IPS DF 6.9 (cell line): ENCODE measurements around the gene ANXA1.

Experiments
- DNase-seq: peaks from one replicate; pipeline ENCODE4 v3.0.0-alpha.2; 2013; ENCODE audit warnings: low read depth, low spot score
- H3K27ac ChIP-seq: one replicate; pipeline ENCODE4 v1.5.1; 2013; ENCODE audit warnings: low read length, control low read depth
- H3K27me3 ChIP-seq: 2 replicates; pipeline ENCODE4 v1.6.1; 2013; ENCODE audit warnings: mild to moderate bottlenecking, low read length; ENCODE audit not compliant: control insufficient read depth, insufficient read depth
- H3K36me3 ChIP-seq: 2 replicates; pipeline ENCODE4 v1.6.1; 2013; ENCODE audit warnings: low read length; ENCODE audit not compliant: control insufficient read depth, insufficient read depth
- H3K4me1 ChIP-seq: 2 replicates; pipeline ENCODE4 v1.6.1; 2013; ENCODE audit warnings: low read length; ENCODE audit not compliant: control insufficient read depth, insufficient read depth
- H3K4me3 ChIP-seq: 2 replicates; pipeline ENCODE4 v1.5.1; 2013; ENCODE audit warnings: mild to moderate bottlenecking, low read length
- H3K9me3 ChIP-seq: 2 replicates; pipeline ENCODE4 v1.6.1; 2013; ENCODE audit warnings: low read length, inconsistent platforms; ENCODE audit not compliant: control insufficient read depth, insufficient read depth
- WGBS: extraction: QIAGEN DNeasy Blood & Tissue Kit; methylation state at CpG from one replicate; pipeline ENCODE4 v1.1.7; 2013; ENCODE audit warnings: mixed read lengths, missing lambda C conversion rate; ENCODE audit not compliant: insufficient read length, insufficient coverage; 5-methylcytosine and 5-hydroxymethylcytosine counted together

ANXA1 gene

DNA sequence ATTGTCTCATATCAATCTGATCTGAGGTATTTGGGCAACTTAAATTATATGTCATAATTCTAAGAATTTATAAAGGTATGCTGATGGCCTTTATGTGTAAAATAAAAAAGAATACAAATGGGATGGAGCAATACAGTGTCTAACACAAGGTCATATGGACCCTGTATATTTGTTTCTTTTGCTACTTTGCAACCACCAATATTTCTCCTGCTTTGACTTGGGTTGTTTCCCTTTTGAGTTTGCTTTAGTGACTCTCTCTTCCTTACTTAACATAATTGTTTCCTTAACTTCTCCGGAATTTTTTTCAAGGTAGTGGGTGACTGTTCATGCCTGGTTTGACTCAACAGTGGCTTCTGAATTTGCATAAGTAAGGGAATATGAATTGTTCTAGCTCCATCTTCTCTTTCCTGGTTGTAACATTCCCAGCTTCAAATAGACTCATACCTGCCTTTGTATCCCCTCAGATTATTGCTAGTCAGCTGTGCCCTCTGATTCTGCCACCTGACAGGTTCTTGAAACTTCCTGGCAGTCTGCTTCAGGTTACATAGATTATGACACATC, 30.2 kb upstream of the ANXA1 start:
- no peaks in the 10 kb centered on the region for H3K27me3 ChIP-seq
- WGBS, result no CpG with 5 or more reads among the region's 1 CpG
- no peak overlapping the region for H3K4me3 ChIP-seq
- no peak overlapping the region for H3K27ac ChIP-seq
- H3K36me3 ChIP-seq, result no peaks in the 10 kb centered on the region
- H3K9me3 ChIP-seq, result no peaks in the 10 kb centered on the region
- DNase-seq, result no peak
- no peaks in the 10 kb centered on the region for H3K4me1 ChIP-seq

DNA sequence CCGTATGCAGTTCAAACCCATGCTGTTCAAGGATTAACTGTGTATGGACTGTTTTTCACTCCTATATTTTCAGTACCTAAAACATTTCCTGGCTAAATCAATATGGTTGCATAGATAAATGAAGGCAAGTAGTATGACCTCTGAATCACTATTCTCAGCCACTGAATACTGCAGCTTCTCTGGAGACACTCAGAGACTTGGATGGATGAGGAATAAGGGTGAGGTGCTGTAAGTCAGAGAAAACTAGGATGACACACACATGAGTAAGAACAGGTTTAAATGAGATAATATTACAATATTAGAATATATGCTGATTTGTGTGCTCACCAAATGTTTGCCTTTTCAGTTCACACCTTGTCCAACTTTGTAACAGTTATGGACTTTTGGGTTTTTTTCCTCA, 26.0 kb upstream of the ANXA1 start:
- Histone ChIP-seq H3K27ac (no peak overlapping the region), H3K9me3 (no peaks in the 10 kb centered on the region), H3K36me3 (no peaks in the 10 kb centered on the region), H3K4me1 (no peaks in the 10 kb centered on the region), H3K27me3 (no peaks in the 10 kb centered on the region), H3K4me3 (no peak overlapping the region)
- no CpG with 5 or more reads among the region's 1 CpG for WGBS
- no peak for DNase-seq

DNA sequence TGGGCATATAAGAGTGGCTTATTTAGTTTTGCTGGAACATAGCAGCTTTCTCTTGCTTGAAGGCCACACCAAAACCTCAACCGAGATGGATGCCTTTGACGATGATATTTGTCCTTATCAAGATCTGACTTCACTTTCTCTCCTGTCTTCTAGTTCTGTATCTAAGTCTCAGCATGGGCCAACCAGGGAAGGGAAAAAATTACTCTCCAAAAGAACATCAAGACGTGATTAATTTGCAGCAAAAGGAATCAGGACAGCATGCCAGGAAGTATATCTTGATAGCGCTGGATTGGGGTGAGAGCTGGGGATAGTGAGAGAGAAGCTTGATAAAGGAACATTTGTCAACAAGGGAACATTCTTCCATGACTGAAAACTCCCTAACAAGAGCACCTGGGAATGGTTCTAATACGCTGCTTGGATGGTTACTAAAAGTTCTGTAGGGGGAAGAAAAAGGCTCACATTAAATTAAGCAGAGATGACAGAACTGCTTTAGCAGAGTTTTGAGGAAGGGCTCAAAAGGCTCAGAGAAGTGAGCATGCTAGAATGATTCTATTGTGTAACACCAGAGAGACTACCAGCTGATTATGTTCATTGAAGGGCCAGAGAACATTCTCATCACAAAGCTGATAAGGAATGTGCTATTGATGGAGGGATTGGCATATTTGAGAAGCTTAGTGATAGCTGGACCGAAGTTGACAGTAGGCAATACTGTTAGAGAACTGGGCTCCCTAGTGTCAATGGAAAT, 21.6 kb upstream of the ANXA1 start:
- no peaks in the 10 kb centered on the region for H3K9me3 ChIP-seq
- WGBS, result no CpG with 5 or more reads among the region's 6 CpGs
- H3K27ac ChIP-seq, result no peak overlapping the region

DNA sequence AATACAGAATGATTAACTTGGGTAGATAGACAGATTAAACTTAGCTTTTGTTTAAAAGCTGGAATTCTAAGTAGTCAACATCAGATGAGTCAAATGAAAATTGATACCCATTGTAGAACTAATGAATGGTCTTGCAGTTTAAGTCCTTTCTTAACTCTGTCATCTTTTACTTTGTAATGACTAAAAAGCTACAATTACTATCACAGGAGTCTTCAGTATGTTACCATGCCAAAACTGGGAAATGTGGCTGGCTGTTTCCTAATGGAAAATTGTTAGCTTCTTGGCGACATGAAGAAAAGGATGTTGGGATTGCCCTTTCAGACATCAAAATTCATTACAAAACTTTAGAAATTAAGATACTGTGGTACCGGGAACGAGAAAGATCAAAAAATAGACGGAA, 20.2 kb upstream of the ANXA1 start:
- no peaks in the 10 kb centered on the region for H3K27me3 ChIP-seq
- H3K4me3 ChIP-seq, result no peak overlapping the region
- no peaks in the 10 kb centered on the region for H3K4me1 ChIP-seq
- WGBS, result no CpG with 5 or more reads among the region's 4 CpGs
- no peaks in the 10 kb centered on the region for H3K9me3 ChIP-seq
- no peaks in the 10 kb centered on the region for H3K36me3 ChIP-seq
- no peak for DNase-seq
- no peak overlapping the region for H3K27ac ChIP-seq

More for the DNA sequence above, 21.6 kb upstream of the ANXA1 start:
- no peak overlapping the region for H3K4me3 ChIP-seq
- H3K4me1 ChIP-seq, result no peaks in the 10 kb centered on the region
- no peak for DNase-seq
- H3K27me3 ChIP-seq, result no peaks in the 10 kb centered on the region
- H3K36me3 ChIP-seq, result no peaks in the 10 kb centered on the region

DNA sequence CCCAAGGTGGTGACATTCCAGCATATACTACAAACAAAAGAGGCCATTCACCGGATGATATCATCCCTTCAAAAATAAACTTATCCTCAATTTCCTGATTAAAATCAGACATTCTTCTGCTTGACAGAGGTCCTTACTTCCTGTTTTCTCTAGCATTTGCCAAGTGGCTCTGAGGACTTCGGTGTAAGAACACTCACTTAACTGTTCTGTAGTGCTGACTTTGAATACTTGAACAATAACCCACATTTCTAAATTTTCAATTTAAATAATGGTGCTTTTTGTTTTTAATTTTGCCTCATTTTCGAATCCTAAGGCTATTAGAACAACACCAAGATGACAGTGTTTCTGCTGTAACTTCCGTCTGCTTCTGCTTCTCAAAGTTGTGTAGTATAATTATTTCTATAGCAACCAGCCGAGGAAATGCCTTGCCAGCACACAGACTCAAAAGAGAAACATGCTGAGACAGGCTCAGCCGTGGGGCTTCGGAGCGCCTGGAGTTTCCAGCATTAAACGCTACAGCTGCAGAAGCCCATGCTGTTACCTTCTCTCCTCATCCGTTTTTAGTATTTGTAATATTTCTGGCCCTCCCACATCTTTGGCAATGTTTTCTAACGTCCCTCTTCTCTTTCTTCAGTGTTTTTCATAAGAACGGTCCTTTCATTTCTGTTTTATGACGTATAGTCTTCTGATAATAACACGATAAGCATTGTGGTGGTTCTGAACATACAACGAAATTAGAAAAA, 19.5 kb upstream of the ANXA1 start:
- H3K9me3 ChIP-seq, result no peaks in the 10 kb centered on the region
- no peak overlapping the region for H3K27ac ChIP-seq
- no CpG with 5 or more reads among the region's 15 CpGs for WGBS
- DNase-seq, result no peak
- H3K4me1 ChIP-seq, result no peaks in the 10 kb centered on the region
- H3K36me3 ChIP-seq, result no peaks in the 10 kb centered on the region
- no peak overlapping the region for H3K4me3 ChIP-seq
- no peaks in the 10 kb centered on the region for H3K27me3 ChIP-seq

DNA sequence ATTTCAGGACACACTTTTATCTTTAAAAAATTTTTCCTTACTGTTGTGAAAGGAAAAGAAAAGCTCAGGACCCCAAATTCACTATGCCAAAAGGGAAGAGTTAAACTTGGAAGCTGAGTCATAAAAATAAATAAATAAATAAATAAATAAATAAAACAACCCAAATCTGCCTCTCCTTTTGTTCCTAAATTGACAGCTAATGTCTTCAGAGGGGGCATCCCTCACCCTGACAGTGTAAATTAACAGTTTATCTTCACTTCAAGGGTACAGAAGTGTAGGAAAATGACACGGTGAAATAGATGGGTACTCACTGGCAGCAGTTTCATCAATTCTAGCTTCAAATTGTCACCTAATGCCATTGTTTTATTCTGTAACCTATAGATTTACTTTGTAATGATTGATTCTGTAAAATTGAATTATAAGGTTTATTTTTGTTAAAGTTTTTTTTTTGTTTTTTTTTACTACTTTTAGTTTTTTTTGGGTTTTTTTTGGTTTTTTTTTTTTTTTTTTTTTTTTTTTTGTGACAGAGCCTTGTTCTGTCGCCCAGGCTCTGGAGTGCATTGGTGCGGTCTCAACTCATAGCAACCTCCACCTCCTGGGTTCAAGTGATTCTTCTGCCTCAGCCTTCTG, 18.5 kb upstream of the ANXA1 start:
- no peaks in the 10 kb centered on the region for H3K4me1 ChIP-seq
- no peaks in the 10 kb centered on the region for H3K36me3 ChIP-seq
- H3K27me3 ChIP-seq, result no peaks in the 10 kb centered on the region
- no CpG with 5 or more reads among the region's 3 CpGs for WGBS
- H3K9me3 ChIP-seq, result no peaks in the 10 kb centered on the region
- no peak for DNase-seq
- no peak overlapping the region for H3K27ac ChIP-seq
- no peak overlapping the region for H3K4me3 ChIP-seq

DNA sequence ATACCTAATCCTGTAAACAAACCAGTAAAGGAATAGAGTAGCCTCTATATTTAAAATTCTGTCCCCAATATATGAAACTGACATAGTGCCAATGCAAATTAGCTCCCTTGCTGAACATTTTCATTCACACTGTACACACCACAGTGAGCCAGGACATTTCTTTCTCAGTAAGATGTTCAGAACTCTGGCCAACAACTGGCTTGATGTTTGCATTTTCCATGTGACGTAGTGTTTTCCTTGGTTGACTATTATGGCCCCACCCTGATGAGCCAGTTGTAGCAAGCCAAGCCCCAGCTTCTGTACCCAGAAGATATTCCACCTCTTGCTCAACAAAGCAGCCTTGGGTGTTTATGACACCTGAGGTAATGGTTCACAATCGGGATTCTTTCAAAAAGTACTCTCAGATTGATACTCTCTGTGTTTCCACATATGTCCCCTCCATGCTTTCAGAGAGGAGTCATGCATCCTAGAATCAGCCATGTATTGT, 17.7 kb upstream of the ANXA1 start:
- H3K4me1 ChIP-seq, result no peaks in the 10 kb centered on the region
- H3K27ac ChIP-seq, result no peak overlapping the region
- DNase-seq, result no peak
- WGBS, result no CpG with 5 or more reads among the region's 2 CpGs
- no peaks in the 10 kb centered on the region for H3K36me3 ChIP-seq
- no peaks in the 10 kb centered on the region for H3K9me3 ChIP-seq
- H3K27me3 ChIP-seq, result no peaks in the 10 kb centered on the region
- H3K4me3 ChIP-seq, result no peak overlapping the region

DNA sequence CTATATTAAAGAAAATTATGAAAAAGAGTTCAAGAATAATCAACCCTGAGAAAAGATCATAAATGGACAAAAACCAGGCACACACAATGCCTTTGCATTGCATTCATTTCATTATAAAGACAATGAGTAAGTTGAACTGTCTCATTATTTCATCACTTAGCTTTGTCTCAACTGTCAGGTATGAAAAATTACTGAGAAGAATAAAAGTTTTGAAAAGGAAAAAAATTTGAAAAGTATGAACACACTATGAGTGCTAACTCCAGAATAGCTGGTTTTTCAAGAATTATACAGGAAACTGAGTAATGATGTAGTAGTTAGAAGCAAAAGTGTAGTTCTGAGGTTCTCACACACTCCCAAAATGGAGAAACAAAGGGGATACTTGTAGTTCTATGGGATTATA, 16.3 kb upstream of the ANXA1 start:
- Histone ChIP-seq H3K9me3 (no peaks in the 10 kb centered on the region), H3K27me3 (no peaks in the 10 kb centered on the region), H3K27ac (no peak overlapping the region), H3K4me3 (no peak overlapping the region), H3K4me1 (no peaks in the 10 kb centered on the region), H3K36me3 (no peaks in the 10 kb centered on the region)
- DNase-seq, result no peak

DNA sequence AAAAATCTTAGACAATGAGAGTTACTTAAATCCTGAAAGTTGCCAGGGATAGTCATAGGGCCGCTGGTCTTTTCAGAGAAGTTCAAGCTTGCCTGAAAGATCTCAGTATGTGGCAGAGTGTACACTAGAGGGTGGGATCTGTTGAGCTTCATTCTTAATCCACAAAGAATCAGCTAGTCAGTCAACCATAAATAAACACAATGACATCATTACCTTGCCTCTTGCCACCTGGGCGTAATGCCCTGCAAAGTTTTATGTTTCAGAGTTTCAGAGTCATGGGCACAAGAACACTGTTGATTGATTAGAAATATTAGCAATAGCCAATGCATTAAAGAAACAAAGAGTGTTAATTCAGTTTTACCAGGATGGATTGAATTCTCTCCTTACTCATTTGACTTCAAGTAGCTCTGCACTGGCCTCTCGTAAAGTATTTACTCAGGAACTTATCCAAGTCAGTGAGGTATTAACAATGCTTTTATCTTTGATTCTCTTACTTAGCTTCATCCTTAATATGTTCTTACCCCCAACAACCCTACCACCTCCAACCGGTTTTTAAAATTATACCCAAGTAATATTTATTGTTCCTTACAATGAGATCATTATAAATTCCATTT, 14.3 kb upstream of the ANXA1 start:
- Histone ChIP-seq H3K4me3 (no peak overlapping the region), H3K9me3 (no peaks in the 10 kb centered on the region), H3K27me3 (no peaks in the 10 kb centered on the region), H3K27ac (no peak overlapping the region), H3K36me3 (no peaks in the 10 kb centered on the region), H3K4me1 (no peaks in the 10 kb centered on the region)
- 100% methylated on average over 1 of the region's 4 CpGs for WGBS
- no peak for DNase-seq

DNA sequence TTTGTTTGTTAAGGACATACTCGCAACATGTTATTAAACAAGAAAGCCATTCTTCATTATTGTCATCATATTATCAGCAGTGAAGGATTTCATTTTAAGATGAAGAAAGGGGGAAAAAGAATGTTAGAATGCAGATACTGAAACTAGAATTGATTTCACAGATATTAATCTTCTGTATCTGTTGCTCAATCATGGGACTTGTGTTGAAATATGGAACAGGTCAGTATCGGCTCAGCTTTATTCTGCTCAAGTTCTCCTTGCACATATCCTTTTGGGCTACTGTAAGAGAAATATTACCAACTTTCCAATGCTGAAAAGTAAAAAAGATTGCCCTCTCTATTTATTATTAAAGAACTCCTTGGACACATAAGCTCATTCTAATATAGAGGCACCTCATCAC, 13.8 kb upstream of the ANXA1 start:
- H3K27ac ChIP-seq, result no peak overlapping the region
- no CpG with 5 or more reads among the region's 2 CpGs for WGBS

More for the DNA sequence above, 13.8 kb upstream of the ANXA1 start:
- H3K9me3 ChIP-seq, result no peaks in the 10 kb centered on the region
- H3K36me3 ChIP-seq, result no peaks in the 10 kb centered on the region
- no peaks in the 10 kb centered on the region for H3K27me3 ChIP-seq
- DNase-seq, result no peak
- no peaks in the 10 kb centered on the region for H3K4me1 ChIP-seq
- no peak overlapping the region for H3K4me3 ChIP-seq
